ENCODE data around the gene YAP1. TPM values are rescaled to one million over a fixed set of nuclear protein-coding genes. Genes with fewer than 3 reads are reported as not detected.
"Not testable (repeated sequence)": the region's sequence is repeated elsewhere in the genome, so short reads cannot be mapped to it uniquely, and the experiment has no call there.

YAP1 gene
- total RNA-seq, 1 donor = 174 TPM

GRCh38 chr11:102197670-102198139 lies 87.5 kb downstream of the YAP1 start:
- no peak overlapping the region for H3K27ac ChIP-seq (ENCODE audit: low read depth, low read length)
- no peak for DNase-seq (ENCODE audit: insufficient read length, low spot score, missing footprints)
- H3K9me3 ChIP-seq (ENCODE audit: low read depth, low read length) = no peaks in the 10 kb centered on the region
- TF ChIP-seq CTCF (IDR thresholded peaks at IDR 0.05; ENCODE audit: extremely low read depth, low read depth, low read length) = no peak
- H3K79me2 ChIP-seq (ENCODE audit: insufficient read depth, low read length) = peaks cover 74% of the 10 kb centered on the region
- H3K4me1 ChIP-seq (ENCODE audit: insufficient read depth, low read length) = peaks cover 2% of the 10 kb centered on the region
- H3K36me3 ChIP-seq (ENCODE audit: insufficient read depth, low read length) = peaks cover 4% of the 10 kb centered on the region
- no peak overlapping the region for H3K4me3 ChIP-seq (ENCODE audit: insufficient read depth, low read length)
- no peaks in the 10 kb centered on the region for H3K27me3 ChIP-seq (ENCODE audit: insufficient read depth, low read length)
- H3K4me2 ChIP-seq (ENCODE audit: insufficient read depth, low read length) = no peak overlapping the region
- no peaks in the 10 kb centered on the region for H4K20me1 ChIP-seq (ENCODE audit: insufficient read depth, low read length)
- no peak overlapping the region for H2AFZ ChIP-seq (ENCODE audit: low read length)

- TF ChIP-seq CTCF (IDR thresholded peaks at IDR 0.05; ENCODE audit: extremely low read depth, low read depth, low read length) = no peak
- Histone ChIP-seq H3K4me2 (ENCODE audit: insufficient read depth, low read length) (no peak overlapping the region), H3K4me1 (ENCODE audit: insufficient read depth, low read length) (peaks cover 5% of the 10 kb centered on the region), H3K27ac (ENCODE audit: low read depth, low read length) (no peak overlapping the region), H3K79me2 (ENCODE audit: insufficient read depth, low read length) (peaks cover 82% of the 10 kb centered on the region), H3K36me3 (ENCODE audit: insufficient read depth, low read length) (peaks cover 8% of the 10 kb centered on the region), H2AFZ (ENCODE audit: low read length) (no peak overlapping the region), H4K20me1 (ENCODE audit: insufficient read depth, low read length) (peaks cover 3% of the 10 kb centered on the region), H3K4me3 (ENCODE audit: insufficient read depth, low read length) (no peak overlapping the region), H3K9me3 (ENCODE audit: low read depth, low read length) (no peaks in the 10 kb centered on the region), H3K27me3 (ENCODE audit: insufficient read depth, low read length) (no peaks in the 10 kb centered on the region)
- DNase-seq (ENCODE audit: insufficient read length, low spot score, missing footprints) = no peak
These were observed 89.4 kb downstream of the YAP1 start for GRCh38 chr11:102199673-102200072.

- not testable (repeated sequence) for H3K4me1 ChIP-seq (ENCODE audit: insufficient read depth, low read length); H2AFZ ChIP-seq (ENCODE audit: low read length); H3K4me3 ChIP-seq (ENCODE audit: insufficient read depth, low read length); H3K27ac ChIP-seq (ENCODE audit: low read depth, low read length); H3K36me3 ChIP-seq (ENCODE audit: insufficient read depth, low read length); H4K20me1 ChIP-seq (ENCODE audit: insufficient read depth, low read length); H3K4me2 ChIP-seq (ENCODE audit: insufficient read depth, low read length); H3K27me3 ChIP-seq (ENCODE audit: insufficient read depth, low read length); DNase-seq (ENCODE audit: insufficient read length, low spot score, missing footprints); H3K9me3 ChIP-seq (ENCODE audit: low read depth, low read length)
- H3K79me2 ChIP-seq (ENCODE audit: insufficient read depth, low read length) = peaks cover 81% of the 10 kb centered on the region
These were observed 90.1 kb downstream of the YAP1 start for GRCh38 chr11:102200325-102200724.

- Histone ChIP-seq H3K4me1 (ENCODE audit: insufficient read depth, low read length) (peaks cover 5% of the 10 kb centered on the region), H3K27me3 (ENCODE audit: insufficient read depth, low read length) (no peaks in the 10 kb centered on the region), H3K36me3 (ENCODE audit: insufficient read depth, low read length) (peaks cover 14% of the 10 kb centered on the region), H3K27ac (ENCODE audit: low read depth, low read length) (no peak overlapping the region), H2AFZ (ENCODE audit: low read length) (no peak overlapping the region), H3K9me3 (ENCODE audit: low read depth, low read length) (no peaks in the 10 kb centered on the region), H4K20me1 (ENCODE audit: insufficient read depth, low read length) (peaks cover 4% of the 10 kb centered on the region), H3K4me2 (ENCODE audit: insufficient read depth, low read length) (no peak overlapping the region), H3K79me2 (ENCODE audit: insufficient read depth, low read length) (peaks cover 75% of the 10 kb centered on the region), H3K4me3 (ENCODE audit: insufficient read depth, low read length) (no peak overlapping the region)
- TF ChIP-seq CTCF (IDR thresholded peaks at IDR 0.05; ENCODE audit: extremely low read depth, low read depth, low read length) = no peak
- no peak for DNase-seq (ENCODE audit: insufficient read length, low spot score, missing footprints)
These were observed 91.5 kb downstream of the YAP1 start for GRCh38 chr11:102201776-102202175.

All from osteoblast (primary cell).